Measurements from ENCODE around the gene BRD4.
A peak's percentile ranks its signal among the peaks of the same experiment; 100 is the strongest.
"Not testable (repeated sequence)": the region's sequence is repeated elsewhere in the genome, so short reads cannot be mapped to it uniquely, and the experiment has no call there.

Gene BRD4

DNA sequence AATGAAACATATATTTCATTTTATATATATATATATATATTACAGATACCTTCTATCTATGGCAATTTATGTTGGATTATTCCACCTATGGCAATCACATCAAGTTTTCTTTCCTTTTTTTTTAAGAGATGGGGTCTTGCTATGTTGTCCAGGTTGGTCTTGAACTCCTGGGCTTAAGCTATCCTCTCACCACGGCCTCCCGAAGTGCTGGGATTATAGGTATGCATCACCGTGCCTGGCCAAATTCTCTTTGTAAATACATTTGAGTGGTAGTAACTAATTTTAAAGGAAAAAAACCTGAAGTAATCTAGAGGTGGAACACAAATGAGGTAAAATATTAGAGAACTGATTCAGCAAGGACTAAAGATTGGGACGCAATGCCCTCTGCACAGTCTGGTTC lies 21.6 kb upstream of the BRD4 start:
- H3K27ac ChIP-seq (ENCODE audit: extremely low read depth, low read depth, low read length), result no peak overlapping the region
- ChIA-PET POLR2A (interaction anchor here (0.6 to 1.0 kb wide), 3 partner anchors 20 to 241 kb away, joined by 3 to 4 read pairs (median 3); partner anchors contain the start of gene AKAP8), CTCF (interaction anchor here (0.7 to 1.1 kb wide), 2 partner anchors 65 to 68 kb away, joined by 4 read pairs; partner anchors contain the start of gene AKAP8L)
- H3K36me3 ChIP-seq (ENCODE audit: control insufficient read depth in 2 of 2, insufficient read depth in 1 of 2, low read length in 2 of 2), result peaks cover 38 to 44% of the 10 kb centered on the region in 2 experiments
- TF ChIP-seq ZNF777 (tag by site-specific recombination; IDR thresholded peaks at IDR 0.05; ENCODE audit: borderline replicate concordance), result no peak
- TF ChIP-seq, protein P1, sequence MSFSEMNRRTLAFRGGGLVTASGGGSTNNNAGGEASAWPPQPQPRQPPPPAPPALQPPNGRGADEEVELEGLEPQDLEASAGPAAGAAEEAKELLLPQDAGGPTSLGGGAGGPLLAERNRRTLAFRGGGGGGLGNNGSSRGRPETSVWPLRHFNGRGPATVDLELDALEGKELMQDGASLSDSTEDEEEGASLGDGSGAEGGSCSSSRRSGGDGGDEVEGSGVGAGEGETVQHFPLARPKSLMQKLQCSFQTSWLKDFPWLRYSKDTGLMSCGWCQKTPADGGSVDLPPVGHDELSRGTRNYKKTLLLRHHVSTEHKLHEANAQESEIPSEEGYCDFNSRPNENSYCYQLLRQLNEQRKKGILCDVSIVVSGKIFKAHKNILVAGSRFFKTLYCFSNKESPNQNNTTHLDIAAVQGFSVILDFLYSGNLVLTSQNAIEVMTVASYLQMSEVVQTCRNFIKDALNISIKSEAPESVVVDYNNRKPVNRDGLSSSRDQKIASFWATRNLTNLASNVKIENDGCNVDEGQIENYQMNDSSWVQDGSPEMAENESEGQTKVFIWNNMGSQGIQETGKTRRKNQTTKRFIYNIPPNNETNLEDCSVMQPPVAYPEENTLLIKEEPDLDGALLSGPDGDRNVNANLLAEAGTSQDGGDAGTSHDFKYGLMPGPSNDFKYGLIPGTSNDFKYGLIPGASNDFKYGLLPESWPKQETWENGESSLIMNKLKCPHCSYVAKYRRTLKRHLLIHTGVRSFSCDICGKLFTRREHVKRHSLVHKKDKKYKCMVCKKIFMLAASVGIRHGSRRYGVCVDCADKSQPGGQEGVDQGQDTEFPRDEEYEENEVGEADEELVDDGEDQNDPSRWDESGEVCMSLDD (tag by site-specific recombination; IDR thresholded peaks at IDR 0.05), result no peak
- H3K4me1 ChIP-seq (ENCODE audit: control insufficient read depth, insufficient read depth, low read length), result no peaks in the 10 kb centered on the region
- no peak overlapping the region for H3K4me3 ChIP-seq (ENCODE audit: low read depth, low read length)
- no peaks in the 10 kb centered on the region for H3K9me3 ChIP-seq (ENCODE audit: control insufficient read depth, insufficient read depth, low read depth, low read length)

DNA sequence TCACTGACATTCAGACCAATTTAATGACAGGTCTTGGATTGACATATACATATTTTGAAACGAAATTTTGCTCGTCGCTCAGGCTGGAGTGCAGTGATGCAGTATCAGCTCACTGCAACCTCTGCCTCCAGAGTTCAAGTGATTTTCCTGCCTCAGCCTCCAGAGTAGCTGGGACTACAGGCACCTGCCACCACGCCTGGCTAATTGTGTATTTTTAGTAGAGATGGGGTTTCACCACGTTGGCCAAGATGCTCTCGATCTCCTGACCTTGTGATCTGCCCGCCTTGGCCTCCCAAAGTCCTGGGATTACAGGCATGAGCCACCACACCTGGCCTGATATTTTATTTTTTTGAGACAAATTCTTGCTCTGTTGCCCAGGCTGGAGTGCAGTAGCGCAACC lies 20.2 kb upstream of the BRD4 start:
- ChIA-PET POLR2A (interaction anchor here (1.3 kb wide), 1 partner anchor 67 kb away, joined by 3 read pairs; no protein-coding TSS in a partner anchor), CTCF (interaction anchor here (1.4 kb wide), 1 partner anchor 203 kb away, joined by 3 read pairs; no protein-coding TSS in a partner anchor)
- not testable (repeated sequence) for H3K9me3 ChIP-seq (ENCODE audit: control insufficient read depth, insufficient read depth, low read depth, low read length); H3K4me3 ChIP-seq (ENCODE audit: low read depth, low read length); H3K27ac ChIP-seq (ENCODE audit: extremely low read depth, low read depth, low read length); H3K4me1 ChIP-seq (ENCODE audit: control insufficient read depth, insufficient read depth, low read length)
- H3K36me3 ChIP-seq (ENCODE audit: control insufficient read depth in 2 of 2, insufficient read depth in 1 of 2, low read length in 2 of 2), result peaks cover 26 to 30% of the 10 kb centered on the region in 2 experiments

GRCh38 chr19:15341328-15341727 lies 9.0 kb upstream of the BRD4 start:
- H3K9me3 ChIP-seq (ENCODE audit: control insufficient read depth, insufficient read depth, low read depth, low read length); H3K27ac ChIP-seq (ENCODE audit: extremely low read depth, low read depth, low read length); H3K4me3 ChIP-seq (ENCODE audit: low read depth, low read length); H3K4me1 ChIP-seq (ENCODE audit: control insufficient read depth, insufficient read depth, low read length); POLR2A ChIA-PET: not testable (repeated sequence)
- peaks cover 9 to 18% of the 10 kb centered on the region in 2 experiments; a peak in 2 of 3 replicates for H3K36me3 ChIP-seq (ENCODE audit: control insufficient read depth in 2 of 2, insufficient read depth in 1 of 2, low read length in 2 of 2)
- CTCF ChIA-PET, result interaction anchor here (0.6 kb wide), 1 partner anchor 33 kb away, joined by 3 read pairs; no protein-coding TSS in a partner anchor
- TF ChIP-seq, protein P2, sequence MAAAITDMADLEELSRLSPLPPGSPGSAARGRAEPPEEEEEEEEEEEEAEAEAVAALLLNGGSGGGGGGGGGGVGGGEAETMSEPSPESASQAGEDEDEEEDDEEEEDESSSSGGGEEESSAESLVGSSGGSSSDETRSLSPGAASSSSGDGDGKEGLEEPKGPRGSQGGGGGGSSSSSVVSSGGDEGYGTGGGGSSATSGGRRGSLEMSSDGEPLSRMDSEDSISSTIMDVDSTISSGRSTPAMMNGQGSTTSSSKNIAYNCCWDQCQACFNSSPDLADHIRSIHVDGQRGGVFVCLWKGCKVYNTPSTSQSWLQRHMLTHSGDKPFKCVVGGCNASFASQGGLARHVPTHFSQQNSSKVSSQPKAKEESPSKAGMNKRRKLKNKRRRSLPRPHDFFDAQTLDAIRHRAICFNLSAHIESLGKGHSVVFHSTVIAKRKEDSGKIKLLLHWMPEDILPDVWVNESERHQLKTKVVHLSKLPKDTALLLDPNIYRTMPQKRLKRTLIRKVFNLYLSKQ (tag by site-specific recombination; IDR thresholded peaks at IDR 0.05; ENCODE audit: borderline replicate concordance), result 0 out of 2 replicates have a peak, but pooled peaks have one; percentile 81
- TF ChIP-seq REST (tag by site-specific recombination; IDR thresholded peaks at IDR 0.05) (peak; percentile 78), ZBTB8A (tag by site-specific recombination; IDR thresholded peaks at IDR 0.05) (peak; percentile 80), ZNF18 (tag by site-specific recombination; IDR thresholded peaks at IDR 0.05) (0 out of 2 replicates have a peak, but pooled peaks have one; percentile 23), ZNF266 (tag by site-specific recombination; IDR thresholded peaks at IDR 0.05; ENCODE audit: low read depth) (peak; percentile 92), ZXDB (tag by site-specific recombination; IDR thresholded peaks at IDR 0.05) (peak; percentile 84), ZNF394 (tag by site-specific recombination; IDR thresholded peaks at IDR 0.05; ENCODE audit: borderline replicate concordance) (peak; percentile 96), ZNF518A (tag by site-specific recombination; conservative IDR thresholded peaks at IDR 0.05; ENCODE audit: low read depth) (peak; percentile 95), ZBTB21 (tag by site-specific recombination; IDR thresholded peaks at IDR 0.05) (0 out of 2 replicates have a peak, but pooled peaks have one; percentile 48), ZNF555 (tag by site-specific recombination; conservative IDR thresholded peaks at IDR 0.05) (peak; percentile 95), GLI2 (tag by site-specific recombination; IDR thresholded peaks at IDR 0.05; ENCODE audit: borderline replicate concordance, low read depth) (peak; percentile 54; the same call in 1 of the 2 replicates), ZNF510 (tag by site-specific recombination; IDR thresholded peaks at IDR 0.05; ENCODE audit: insufficient replicate concordance) (peak; percentile 88)

Measured in HEK293 (cell line).